NOMO-1 (cell line): ENCODE data around the gene PDCD5.
"Not testable (repeated sequence)": the region's sequence is repeated elsewhere in the genome, so short reads cannot be mapped to it uniquely, and the experiment has no call there.

Experiments
- DNase-seq, 2 experiments: peaks; one replicate each; lab custom pipeline; 2025; ENCODE audit not compliant: unreplicated experiment in 2 of 2; lab: John Stamatoyannopoulos, UW

The PDCD5 gene

GRCh38 chr19:32573492-32573794 lies 7.5 kb upstream of the PDCD5 start:
- DNase-seq, result no peak

- DNase-seq, result no peak
Measured at GRCh38 chr19:32576790-32577189, 4.2 kb upstream of the PDCD5 start.

DNA sequence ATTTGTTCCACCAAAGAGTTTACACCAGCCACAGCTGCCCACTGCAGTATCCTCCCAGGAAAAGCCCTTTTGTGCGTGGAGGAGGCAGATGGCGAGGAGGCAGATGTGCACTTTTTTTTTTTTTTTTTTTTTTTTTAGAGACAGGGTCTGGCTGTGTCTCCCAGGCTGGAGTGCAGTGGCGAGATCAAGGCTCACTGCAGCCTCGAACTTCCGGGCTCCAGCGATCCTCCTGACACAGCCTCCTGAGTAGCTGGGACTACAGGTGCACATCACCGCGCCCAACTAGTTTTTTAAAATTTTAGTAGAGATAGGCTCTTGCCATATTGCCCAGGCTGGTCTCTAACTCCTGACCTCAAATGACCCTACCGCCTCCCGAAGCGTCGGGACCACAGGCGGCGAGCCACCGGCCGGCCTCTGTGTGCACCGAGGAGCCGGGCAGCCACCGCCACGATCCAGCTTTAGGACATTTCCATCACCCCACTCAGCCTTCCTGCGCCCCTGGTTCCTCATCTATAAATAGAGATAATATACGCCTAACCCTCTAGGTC lies 563 bp upstream of the PDCD5 start:
- DNase-seq, result no peak

DNA sequence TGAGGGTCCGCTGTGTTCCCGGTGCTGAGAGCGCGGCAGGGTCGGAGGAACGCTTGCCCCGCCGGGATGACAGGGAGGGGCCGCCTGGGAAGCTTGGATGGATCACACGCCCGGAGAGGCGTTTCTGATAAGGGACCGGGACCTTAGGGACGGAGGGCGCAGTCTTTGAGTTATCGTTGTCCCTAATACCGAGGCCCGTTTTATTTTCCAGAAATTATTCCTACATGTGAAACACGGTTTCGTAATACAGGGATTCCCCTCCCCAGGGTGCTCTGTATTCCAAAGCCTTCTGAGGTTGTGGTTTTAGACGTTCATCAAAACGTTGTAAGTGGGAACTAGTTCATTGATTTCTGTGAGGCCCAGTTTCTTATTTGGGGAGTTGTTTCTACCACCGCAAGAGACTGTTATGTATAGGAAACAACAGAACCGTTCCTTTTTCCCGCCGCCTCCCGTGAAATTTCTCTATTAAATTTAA lies 752 bp downstream of the PDCD5 start:
- peak; percentile 7 to 29 for DNase-seq

DNA sequence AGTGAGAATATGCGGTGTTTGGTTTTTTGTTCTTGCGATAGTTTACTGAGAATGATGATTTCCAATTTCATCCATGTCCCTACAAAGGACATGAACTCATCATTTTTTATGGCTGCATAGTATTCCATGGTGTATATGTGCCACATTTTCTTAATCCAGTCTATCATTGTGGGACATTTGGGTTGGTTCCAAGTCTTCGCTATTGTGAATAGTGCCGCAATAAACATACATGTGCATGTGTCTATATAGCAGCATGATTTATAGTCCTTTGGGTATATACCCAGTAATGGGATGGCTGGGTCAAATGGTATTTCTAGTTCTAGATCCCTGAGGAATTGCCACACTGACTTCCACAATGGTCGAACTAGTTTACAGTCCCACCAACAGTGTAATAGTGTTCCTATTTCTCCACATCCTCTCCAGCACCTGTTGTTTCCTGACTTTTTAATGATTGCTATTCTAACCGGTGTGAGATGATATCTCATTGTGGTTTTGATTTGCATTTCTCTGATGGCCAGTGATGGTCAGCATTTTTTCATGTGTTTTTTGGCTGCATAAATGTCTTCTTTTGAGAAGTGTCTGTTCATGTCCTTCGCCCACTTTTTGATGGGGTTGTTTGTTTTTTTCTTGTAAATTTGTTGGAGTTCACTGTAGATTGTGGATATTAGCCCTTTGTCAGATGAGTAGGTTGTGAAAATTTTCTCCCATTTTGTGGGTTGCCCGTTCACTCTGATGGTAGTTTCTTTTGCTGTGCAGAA lies 6.9 kb downstream of the PDCD5 start:
- DNase-seq, result not testable (repeated sequence)

DNA sequence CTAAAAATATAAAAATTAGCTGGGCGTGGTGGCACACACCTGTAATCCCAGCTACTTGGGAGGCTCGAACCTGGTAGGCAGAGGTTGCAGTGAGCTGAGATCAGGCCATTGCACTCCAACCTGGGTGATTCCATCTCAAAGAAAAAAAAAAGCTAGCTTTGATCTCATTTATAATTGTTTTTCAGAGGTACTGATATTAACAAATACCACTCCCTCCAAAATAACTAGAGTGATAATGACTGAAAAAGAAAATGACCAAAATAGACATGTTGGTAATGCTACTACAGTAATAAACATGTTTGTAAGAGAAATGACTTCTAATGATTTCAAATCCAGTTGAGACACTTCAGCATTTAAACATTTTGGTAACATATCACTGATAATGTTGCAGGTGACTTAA lies 13.0 kb downstream of the PDCD5 start:
- DNase-seq, result no peak

GRCh38 chr19:32595491-32595890 lies 14.5 kb downstream of the PDCD5 start:
- no peak for DNase-seq

DNA sequence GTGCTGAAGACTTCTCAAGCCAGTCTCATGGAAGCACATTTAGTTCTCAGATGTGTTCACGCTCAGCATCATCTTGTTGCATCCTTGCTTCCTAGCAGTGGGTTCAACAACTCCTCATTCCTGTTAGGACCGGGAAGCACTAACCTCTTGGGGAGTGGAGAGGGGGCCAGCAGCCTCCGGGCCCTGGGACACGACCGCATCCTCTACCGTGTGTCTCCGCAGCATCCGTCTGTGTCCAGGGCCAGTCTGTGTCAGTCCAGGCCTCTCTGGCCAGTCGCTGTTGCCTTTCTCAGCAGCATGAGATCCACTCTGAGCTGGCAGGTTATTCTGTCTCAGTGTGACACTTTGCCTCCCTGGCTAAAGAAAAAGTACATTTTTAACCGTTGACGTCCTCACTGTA lies 17.0 kb downstream of the PDCD5 start:
- no peak for DNase-seq

DNA sequence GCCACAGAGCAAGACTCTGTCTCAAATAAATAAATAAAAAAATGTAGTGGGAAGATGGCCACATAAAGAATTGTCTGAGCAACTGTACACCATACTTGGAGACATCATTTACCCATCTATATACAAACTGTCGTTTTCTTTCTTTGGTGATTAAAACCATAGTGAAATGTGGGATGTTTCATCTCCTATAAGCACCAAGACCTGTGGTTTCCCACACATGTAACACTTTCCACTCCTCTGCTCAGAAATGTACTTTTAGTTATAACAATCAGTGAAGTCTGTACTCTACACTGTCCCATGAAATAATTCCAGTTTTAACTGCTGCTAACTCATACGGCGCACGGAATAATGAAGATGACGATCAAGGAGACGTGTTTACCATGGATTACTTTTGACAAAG lies 18.3 kb downstream of the PDCD5 start:
- no peak for DNase-seq

DNA sequence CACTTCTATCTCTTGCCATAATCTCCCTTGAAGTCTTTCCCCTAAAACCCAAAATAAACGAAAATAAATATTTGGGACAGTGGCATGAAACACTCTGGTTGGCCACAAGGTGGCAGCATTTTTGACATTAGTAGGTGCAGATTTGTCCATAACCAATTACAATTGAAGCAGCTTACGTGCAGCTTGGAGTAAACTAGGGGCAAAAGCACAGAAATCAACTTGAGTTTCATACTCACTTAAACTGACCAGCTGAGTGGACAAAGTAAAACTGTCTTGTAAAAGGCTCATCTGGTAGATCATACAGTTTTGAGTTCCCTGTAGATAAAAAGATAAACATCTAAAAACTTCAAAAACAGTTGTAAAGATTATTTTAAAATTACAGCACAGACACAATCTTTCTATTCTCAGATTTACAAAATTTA lies 18.8 kb downstream of the PDCD5 start:
- DNase-seq, result peak; percentile 2 to 52

GRCh38 chr19:32603961-32604360 lies 23.0 kb downstream of the PDCD5 start:
- DNase-seq, result no peak

DNA sequence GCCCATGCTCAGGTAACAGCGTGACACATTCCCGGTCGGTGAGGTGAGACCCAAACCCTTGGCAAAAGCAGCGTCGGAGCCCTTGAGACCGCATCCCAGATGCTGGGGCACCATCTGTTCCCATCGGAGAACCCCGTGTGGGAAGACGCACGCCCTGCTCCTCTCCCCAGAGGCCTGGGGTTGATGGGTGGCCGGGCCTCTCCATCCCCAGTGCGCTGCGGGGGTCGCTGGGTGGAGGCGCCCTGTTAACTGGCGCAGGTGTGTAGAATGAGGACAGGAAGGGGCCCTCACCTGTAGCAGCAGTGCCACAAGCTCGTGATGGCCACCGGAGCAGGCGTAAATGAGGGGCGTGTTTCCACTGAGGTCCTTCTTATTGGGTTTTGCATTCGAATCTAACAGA lies 24.6 kb downstream of the PDCD5 start:
- DNase-seq, result no peak

GRCh38 chr19:32606289-32606688 lies 25.3 kb downstream of the PDCD5 start:
- no peak for DNase-seq

GRCh38 chr19:32607479-32607878 lies 26.5 kb downstream of the PDCD5 start:
- DNase-seq, result no peak

- no peak for DNase-seq
Measured at GRCh38 chr19:32611161-32611560, 30.2 kb downstream of the PDCD5 start.

DNA sequence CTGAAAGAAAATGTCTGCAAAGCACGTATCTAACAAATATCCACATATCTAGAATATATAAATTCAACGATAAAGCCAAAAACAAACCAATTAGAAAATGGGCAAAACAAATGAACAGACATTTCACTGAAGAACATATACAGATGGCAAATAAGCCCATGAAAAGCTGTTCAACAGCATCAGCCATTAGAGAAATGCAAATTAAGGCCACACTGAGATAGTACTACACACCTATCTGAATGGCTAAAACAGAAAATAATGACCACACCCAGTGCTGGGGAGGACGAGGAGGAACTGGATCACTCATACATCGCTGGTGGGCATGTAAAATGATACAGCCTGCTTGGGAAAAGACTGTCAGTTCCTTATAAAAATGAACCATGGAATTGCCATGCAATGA lies 32.0 kb downstream of the PDCD5 start:
- DNase-seq, result no peak

DNA sequence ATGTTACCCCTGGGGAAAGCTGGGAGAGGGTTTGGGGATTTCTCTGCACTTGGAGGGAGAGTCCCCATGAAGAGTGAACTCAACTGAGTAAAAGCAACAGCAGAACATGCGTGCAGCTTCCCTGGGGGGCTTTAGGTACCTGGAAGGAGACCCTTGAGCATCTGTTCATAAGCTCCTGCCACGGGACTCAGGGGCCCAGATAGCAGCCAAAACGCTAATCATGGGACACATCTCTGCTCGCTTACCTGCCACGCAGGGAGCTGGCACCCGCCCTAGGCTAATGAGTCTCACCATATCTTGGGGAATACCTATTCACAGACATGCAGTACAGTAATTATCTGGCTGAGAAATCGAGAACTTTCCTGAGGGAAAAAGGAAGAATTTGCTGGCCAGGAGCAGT lies 33.9 kb downstream of the PDCD5 start:
- no peak for DNase-seq

DNA sequence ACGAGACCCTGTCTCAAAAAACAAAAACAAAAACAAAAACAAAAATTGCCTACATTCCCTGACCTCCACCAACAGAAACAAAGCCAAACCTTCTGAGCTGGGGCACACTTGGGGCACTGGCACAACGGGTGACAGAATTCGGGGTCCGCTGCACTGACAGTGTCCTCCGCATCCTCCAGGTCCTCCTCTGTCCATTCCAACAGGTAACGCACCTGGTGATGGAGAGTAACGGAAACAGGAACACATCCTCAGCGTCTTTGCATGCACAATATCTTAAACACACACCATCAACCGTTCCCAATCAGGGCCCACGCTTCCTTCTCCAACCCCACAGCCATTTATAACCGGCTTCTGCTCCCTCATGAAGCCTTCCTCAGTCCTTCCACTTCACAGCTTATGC lies 34.6 kb downstream of the PDCD5 start:
- DNase-seq, result no peak

DNA sequence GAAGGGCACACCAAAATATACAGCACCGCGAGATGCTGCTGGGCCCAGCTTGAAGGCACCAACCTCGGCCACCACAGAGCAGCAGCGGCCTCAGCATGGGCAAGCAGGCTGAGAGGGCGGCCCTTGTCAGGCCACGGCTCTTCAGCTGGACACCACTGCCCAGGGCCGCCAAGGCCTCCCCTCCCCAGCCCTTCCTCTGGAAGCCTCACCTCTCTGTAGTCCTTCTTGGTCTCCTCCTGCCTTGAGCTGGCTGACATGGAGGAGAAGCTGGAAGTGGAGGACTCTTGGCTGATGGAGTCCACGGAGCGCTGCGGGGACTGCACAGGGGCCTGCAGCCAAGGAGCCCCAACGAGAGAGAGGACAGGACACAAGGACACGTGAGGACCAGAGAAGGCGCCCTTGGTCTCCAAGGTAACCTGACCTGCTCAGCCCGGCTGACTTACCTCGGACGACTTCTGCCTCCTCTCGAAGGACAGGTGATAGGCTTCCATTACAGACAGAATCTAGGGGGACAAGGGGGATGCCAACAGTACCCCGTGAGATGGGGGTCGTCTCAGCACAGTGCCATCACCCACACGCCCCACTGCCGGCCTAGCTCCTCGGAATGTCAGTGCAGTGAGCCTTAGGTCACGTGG lies 38.2 kb downstream of the PDCD5 start:
- DNase-seq, result no peak

DNA sequence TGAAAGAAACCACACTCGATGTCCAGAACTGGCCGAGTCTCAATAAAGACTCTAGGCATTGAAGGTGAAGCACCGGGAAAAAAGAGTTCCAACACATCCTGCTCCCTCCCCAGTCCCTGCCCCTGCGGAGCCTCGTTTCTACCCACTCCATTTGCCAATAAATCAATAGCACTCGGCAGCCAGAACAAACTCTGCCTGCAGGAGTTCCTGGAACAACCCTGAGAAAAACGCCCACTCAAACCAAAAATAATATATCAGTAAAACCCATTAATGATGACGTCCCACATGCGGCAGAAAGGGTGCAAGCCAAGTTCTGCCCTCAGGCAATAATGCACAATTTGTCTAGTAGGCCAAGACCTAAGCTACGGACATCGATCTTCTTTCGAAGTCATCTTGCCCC lies 41.0 kb downstream of the PDCD5 start:
- no peak for DNase-seq

GRCh38 chr19:32624410-32624809 lies 43.4 kb downstream of the PDCD5 start:
- DNase-seq, result no peak

GRCh38 chr19:32626969-32627368 lies 46.0 kb downstream of the PDCD5 start:
- no peak for DNase-seq
